GM18909 (cell line): ENCODE results near the gene GALK1.
"Not testable (repeated sequence)": the region's sequence is repeated elsewhere in the genome, so short reads cannot be mapped to it uniquely, and the experiment has no call there.

Experiments
- ATAC-seq: cut with Tn5 transposase; IDR thresholded peaks from one replicate; pipeline ENCODE4 v1.9.1; 2021; ENCODE audit warnings: mild to moderate bottlenecking; ENCODE audit not compliant: unreplicated experiment, poor library complexity

GALK1 gene

GRCh38 chr17:75771334-75772281 is 6.6 kb upstream of the GALK1 start:
- ATAC-seq: no peak

GRCh38 chr17:75769536-75769935 is 4.5 kb upstream of the GALK1 start:
- ATAC-seq: no peak

GRCh38 chr17:75767881-75768280 is 2.9 kb upstream of the GALK1 start:
- ATAC-seq: no peak

- no peak for ATAC-seq
Observed at GRCh38 chr17:75765981-75766380, 989 bp upstream of the GALK1 start.

GRCh38 chr17:75764417-75764710 is 628 bp downstream of the GALK1 start:
- ATAC-seq: no peak

- ATAC-seq: no peak
Observed at GRCh38 chr17:75763613-75764416, 1.2 kb downstream of the GALK1 start.

GRCh38 chr17:75763269-75763607 is 1.8 kb downstream of the GALK1 start:
- ATAC-seq: no peak

- ATAC-seq: no peak
Observed at GRCh38 chr17:75762513-75763268, 2.3 kb downstream of the GALK1 start.

GRCh38 chr17:75759978-75760640 is 4.9 kb downstream of the GALK1 start:
- ATAC-seq: not testable (repeated sequence)

GRCh38 chr17:75759457-75759856 is 5.5 kb downstream of the GALK1 start:
- ATAC-seq: no peak

- no peak for ATAC-seq
Observed at GRCh38 chr17:75758131-75758905, 6.7 kb downstream of the GALK1 start.

GRCh38 chr17:75757086-75757681 is 7.8 kb downstream of the GALK1 start:
- ATAC-seq: no peak

GRCh38 chr17:75756451-75757085 is 8.4 kb downstream of the GALK1 start:
- no peak for ATAC-seq

GRCh38 chr17:75755990-75756389 is 9.0 kb downstream of the GALK1 start:
- ATAC-seq: no peak

- ATAC-seq: no peak
Observed at GRCh38 chr17:75755205-75755901, 9.6 kb downstream of the GALK1 start.

GRCh38 chr17:75754378-75755204 is 10.4 kb downstream of the GALK1 start:
- no peak for ATAC-seq
